H1 (cell line): ENCODE data around the gene CPE. TPM values are rescaled to one million over a fixed set of nuclear protein-coding genes. Genes with fewer than 3 reads are reported as not detected.

ENCODE experiments used
- NRF1 ChIP-seq: IDR thresholded peaks from 2 replicates; pipeline ENCODE4 v1.6.1; 2011; ENCODE audit warnings: mild to moderate bottlenecking, low read depth, low read length, improper control_type of control experiment
- POU5F1 ChIP-seq: IDR thresholded peaks from 2 replicates; pipeline ENCODE4 v1.6.1; 2011; ENCODE audit warnings: low read depth, mild to moderate bottlenecking, low read length, moderate library complexity
- RBBP5 ChIP-seq: IDR thresholded peaks from 2 replicates; pipeline ENCODE4 v1.7.1; 2012; ENCODE audit warnings: low read depth, mild to moderate bottlenecking, inconsistent platforms, low read length, moderate library complexity, borderline replicate concordance
- TAF7 ChIP-seq: optimal IDR thresholded peaks from 2 replicates; pipeline ENCODE3; 2011; ENCODE audit warnings: low read depth, mild to moderate bottlenecking, inconsistent platforms, low read length, moderate library complexity, borderline replicate concordance
- polyA plus RNA-seq, 7 experiments: library from polyadenylated mRNA; depleted of rRNA in 3 of 7; stranded (reverse) in 5 of 7; unstranded in 2 of 7; fragments of >200 nt in 5 of 7; fragments of 200-250 nt in 2 of 7; gene quantifications; 1 replicate in 5 of 7; 2 replicates in 1 of 7; 4 replicates in 1 of 7; pipeline versions ENCODE4 v1.2.1 to v1.2.3, GENCODE V29; 2011 to 2013; ENCODE audit warnings: missing spikeins in 2 of 7, mixed read lengths in 2 of 7
- total RNA-seq: library from RNA; stranded (reverse); fragmentation: NEBNext Ultra II Directional; extraction: Animal tissue kit (Norgen Biotek cat#: 25700); gene quantifications from 2 replicates; pipeline ENCODE4 v1.2.1, GENCODE V29; 2021
- TF ChIP-seq, protein P1 (sequence below): fragments of 300-600 bp; sonication (generic); IDR thresholded peaks from 2 replicates; pipeline ENCODE4 v1.7.1; 2012; ENCODE audit warnings: low read length, moderate library complexity, mild to moderate bottlenecking, inconsistent platforms; ENCODE audit not compliant: insufficient replicate concordance

The CPE gene
- total and polyA plus RNA-seq, 2 of the 8 experiments (the other 6 are each of a cell fraction or from before 2014, with no cell fraction given), result 9.4 to 10.2 TPM

DNA sequence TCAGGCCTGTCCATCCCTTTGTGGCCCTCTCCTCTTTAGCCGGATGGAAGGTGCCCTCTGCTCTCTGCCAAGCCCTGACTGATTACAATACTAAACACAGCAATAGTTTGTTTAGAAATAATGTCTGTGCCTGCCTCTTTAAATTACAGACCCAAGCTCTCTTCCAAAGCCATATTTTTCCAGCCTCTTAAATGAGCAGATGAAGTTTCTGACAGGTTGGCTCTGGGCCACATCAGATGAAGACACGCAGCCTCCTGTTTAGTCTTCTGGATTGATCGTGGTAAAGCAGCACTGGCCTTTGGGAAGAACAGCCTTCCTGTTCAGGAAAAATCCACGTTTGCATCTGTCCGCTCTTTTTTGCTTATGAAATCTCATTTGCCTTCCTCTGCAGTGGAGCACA lies 133.6 kb downstream of the CPE start (continued):
- TF ChIP-seq, protein P1, sequence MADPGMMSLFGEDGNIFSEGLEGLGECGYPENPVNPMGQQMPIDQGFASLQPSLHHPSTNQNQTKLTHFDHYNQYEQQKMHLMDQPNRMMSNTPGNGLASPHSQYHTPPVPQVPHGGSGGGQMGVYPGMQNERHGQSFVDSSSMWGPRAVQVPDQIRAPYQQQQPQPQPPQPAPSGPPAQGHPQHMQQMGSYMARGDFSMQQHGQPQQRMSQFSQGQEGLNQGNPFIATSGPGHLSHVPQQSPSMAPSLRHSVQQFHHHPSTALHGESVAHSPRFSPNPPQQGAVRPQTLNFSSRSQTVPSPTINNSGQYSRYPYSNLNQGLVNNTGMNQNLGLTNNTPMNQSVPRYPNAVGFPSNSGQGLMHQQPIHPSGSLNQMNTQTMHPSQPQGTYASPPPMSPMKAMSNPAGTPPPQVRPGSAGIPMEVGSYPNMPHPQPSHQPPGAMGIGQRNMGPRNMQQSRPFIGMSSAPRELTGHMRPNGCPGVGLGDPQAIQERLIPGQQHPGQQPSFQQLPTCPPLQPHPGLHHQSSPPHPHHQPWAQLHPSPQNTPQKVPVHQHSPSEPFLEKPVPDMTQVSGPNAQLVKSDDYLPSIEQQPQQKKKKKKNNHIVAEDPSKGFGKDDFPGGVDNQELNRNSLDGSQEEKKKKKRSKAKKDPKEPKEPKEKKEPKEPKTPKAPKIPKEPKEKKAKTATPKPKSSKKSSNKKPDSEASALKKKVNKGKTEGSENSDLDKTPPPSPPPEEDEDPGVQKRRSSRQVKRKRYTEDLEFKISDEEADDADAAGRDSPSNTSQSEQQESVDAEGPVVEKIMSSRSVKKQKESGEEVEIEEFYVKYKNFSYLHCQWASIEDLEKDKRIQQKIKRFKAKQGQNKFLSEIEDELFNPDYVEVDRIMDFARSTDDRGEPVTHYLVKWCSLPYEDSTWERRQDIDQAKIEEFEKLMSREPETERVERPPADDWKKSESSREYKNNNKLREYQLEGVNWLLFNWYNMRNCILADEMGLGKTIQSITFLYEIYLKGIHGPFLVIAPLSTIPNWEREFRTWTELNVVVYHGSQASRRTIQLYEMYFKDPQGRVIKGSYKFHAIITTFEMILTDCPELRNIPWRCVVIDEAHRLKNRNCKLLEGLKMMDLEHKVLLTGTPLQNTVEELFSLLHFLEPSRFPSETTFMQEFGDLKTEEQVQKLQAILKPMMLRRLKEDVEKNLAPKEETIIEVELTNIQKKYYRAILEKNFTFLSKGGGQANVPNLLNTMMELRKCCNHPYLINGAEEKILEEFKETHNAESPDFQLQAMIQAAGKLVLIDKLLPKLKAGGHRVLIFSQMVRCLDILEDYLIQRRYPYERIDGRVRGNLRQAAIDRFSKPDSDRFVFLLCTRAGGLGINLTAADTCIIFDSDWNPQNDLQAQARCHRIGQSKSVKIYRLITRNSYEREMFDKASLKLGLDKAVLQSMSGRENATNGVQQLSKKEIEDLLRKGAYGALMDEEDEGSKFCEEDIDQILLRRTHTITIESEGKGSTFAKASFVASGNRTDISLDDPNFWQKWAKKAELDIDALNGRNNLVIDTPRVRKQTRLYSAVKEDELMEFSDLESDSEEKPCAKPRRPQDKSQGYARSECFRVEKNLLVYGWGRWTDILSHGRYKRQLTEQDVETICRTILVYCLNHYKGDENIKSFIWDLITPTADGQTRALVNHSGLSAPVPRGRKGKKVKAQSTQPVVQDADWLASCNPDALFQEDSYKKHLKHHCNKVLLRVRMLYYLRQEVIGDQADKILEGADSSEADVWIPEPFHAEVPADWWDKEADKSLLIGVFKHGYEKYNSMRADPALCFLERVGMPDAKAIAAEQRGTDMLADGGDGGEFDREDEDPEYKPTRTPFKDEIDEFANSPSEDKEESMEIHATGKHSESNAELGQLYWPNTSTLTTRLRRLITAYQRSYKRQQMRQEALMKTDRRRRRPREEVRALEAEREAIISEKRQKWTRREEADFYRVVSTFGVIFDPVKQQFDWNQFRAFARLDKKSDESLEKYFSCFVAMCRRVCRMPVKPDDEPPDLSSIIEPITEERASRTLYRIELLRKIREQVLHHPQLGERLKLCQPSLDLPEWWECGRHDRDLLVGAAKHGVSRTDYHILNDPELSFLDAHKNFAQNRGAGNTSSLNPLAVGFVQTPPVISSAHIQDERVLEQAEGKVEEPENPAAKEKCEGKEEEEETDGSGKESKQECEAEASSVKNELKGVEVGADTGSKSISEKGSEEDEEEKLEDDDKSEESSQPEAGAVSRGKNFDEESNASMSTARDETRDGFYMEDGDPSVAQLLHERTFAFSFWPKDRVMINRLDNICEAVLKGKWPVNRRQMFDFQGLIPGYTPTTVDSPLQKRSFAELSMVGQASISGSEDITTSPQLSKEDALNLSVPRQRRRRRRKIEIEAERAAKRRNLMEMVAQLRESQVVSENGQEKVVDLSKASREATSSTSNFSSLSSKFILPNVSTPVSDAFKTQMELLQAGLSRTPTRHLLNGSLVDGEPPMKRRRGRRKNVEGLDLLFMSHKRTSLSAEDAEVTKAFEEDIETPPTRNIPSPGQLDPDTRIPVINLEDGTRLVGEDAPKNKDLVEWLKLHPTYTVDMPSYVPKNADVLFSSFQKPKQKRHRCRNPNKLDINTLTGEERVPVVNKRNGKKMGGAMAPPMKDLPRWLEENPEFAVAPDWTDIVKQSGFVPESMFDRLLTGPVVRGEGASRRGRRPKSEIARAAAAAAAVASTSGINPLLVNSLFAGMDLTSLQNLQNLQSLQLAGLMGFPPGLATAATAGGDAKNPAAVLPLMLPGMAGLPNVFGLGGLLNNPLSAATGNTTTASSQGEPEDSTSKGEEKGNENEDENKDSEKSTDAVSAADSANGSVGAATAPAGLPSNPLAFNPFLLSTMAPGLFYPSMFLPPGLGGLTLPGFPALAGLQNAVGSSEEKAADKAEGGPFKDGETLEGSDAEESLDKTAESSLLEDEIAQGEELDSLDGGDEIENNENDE, result no peak
- TF ChIP-seq POU5F1 (no peak), RBBP5 (no peak), NRF1 (no peak), TAF7 (no peak)
